Measurements from ENCODE around the gene TAS2R1.
"Not testable (repeated sequence)": the region's sequence is repeated elsewhere in the genome, so short reads cannot be mapped to it uniquely, and the experiment has no call there.

The TAS2R1 gene

DNA sequence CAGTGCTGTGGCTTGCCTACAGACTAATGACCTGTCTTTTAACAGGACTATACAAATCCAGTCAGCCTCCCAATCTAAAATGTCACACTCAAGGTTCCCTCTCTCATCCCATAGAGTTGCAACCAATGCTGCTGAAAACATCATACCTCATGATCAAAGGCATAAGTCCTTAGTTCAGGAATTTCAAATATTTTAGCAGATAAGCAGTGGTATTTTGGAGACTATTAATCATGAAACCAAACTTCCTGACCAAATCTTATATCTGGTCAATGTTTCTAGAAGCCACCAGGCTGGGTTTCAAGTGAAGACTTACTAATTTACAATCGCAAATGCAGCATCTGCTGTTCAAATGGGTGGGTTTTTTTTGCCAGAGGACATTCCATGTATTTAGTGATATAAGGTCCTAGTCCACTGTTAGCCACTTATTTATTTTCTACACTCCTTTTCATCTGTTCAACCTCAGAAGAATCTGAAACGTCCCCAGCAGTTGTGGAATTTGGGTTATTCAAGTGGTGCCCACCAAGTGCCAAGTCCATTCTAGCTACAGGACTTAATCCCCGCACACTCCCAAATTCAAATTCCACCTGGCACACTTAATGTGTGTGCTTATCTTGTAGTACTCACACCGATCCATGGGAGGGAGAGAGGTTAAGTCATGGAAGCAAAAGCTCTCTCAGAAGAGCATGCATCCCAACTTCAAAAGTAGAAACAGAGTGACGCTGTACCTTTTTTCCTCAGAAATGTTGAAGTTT is 5.8 kb downstream of the TAS2R1 start:
- in situ Hi-C loops (cut with MboI; ENCODE audit: low pct_unique_long_range_greater_than_20kb, low sequenced_read_pairs), result no loop called here
- DNase-seq, result no peak

DNA sequence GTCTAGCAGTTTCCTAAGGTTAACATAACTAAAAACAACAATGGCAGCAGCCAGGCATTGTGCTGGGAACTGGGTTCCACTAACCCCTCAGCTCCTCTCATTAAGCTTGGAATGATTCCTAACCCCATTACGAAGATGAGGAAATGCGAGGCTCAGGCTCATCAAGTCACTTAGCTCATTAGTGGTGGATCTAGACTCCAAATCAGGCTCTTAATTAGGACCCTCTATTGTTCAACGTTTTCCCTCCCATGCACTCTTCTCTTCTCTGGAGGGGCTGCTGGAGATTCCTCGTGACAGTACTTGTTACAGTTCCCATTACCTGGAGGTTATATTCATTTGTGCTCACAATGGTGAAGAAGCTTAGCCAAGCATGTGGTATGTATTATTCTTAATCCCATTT is 6.5 kb downstream of the TAS2R1 start:
- no peak for DNase-seq
- in situ Hi-C loops (cut with MboI; ENCODE audit: low pct_unique_long_range_greater_than_20kb, low sequenced_read_pairs), result no loop called here

DNA sequence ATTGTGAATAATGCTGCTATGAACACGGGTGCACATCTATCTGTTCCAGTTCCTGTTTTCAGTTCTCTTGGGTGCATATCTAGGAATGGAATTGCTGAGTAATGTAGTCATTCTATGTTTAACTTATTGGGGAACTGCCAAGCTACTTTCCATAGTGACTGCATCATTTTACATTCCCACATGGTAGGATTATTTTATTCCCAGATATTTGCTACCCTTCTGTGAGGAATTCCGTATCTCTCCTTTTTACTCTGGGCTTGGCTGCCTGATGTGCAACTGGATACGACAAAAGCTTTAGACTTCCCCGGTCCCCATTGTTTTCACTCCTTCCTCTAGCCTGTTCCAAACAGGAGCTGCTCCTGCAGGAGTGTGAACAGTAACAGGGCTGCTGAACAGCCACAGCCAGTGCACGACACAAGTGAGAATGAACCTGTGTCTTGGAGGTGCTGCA is 7.2 kb downstream of the TAS2R1 start:
- no peak for DNase-seq
- in situ Hi-C loops (cut with MboI; ENCODE audit: low pct_unique_long_range_greater_than_20kb, low sequenced_read_pairs), result no loop called here

DNA sequence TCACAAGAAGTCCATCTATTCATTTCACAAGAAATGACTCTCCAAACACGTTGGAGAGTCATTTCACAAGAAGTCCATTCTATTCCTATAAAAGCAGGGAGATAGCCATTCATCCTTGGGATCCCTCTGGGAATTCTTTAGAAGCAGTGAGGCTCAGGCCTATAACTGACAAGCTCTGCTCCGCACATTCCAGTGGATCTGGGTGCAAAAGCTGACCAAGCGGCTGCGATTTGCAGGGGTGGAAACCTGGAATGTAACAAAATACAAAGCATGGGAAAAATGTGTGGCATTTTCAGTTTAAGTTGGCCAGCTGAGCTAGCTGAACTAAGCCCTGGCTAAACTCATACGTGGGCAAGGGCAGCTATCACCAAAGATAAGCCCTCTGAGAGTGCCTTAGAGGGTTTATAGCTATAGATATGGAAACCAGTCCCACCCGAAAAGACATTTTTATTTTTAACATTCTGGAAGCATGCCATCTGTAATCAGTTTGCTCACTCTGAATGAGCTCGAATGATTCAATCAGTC is 8.7 kb downstream of the TAS2R1 start:
- no peak for DNase-seq
- in situ Hi-C loops (cut with MboI; ENCODE audit: low pct_unique_long_range_greater_than_20kb, low sequenced_read_pairs), result no loop called here

DNA sequence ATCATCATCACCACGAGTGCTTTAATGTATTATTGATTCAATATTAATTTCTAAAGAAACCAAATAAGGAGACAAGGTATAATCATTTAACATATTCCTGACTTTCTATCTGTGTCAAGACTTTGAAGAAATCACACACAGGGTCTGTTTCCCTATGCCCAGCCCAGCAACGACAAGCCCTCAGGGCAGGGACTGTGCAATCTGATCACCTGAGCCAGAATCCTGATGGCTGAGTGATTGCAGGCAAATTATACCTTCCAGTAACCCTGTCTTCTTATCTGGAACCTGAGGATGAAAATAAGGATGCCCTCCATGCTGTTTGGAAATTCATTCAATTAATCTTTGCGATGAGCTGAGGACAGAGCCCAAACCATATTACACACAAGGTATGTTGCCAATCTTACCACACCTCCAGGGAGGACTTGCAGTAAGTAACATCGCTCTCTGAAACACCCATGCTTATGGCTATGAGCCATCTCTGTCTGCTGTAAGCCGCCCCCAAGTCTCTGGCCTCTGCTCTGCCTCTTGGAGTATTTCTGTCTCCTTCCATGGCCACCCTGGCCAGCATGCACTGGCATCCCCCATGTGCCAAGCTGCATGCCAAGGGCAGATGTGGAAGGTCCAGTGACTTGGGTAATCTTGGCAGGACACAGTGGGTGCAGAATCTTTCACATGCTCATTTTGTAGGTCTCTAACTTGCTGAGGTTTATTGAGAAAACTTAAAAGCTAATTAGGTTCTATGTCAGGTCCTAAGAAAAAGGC is 10.6 kb downstream of the TAS2R1 start:
- DNase-seq, result no peak
- in situ Hi-C loops (cut with MboI; ENCODE audit: low pct_unique_long_range_greater_than_20kb, low sequenced_read_pairs), result no loop called here

DNA sequence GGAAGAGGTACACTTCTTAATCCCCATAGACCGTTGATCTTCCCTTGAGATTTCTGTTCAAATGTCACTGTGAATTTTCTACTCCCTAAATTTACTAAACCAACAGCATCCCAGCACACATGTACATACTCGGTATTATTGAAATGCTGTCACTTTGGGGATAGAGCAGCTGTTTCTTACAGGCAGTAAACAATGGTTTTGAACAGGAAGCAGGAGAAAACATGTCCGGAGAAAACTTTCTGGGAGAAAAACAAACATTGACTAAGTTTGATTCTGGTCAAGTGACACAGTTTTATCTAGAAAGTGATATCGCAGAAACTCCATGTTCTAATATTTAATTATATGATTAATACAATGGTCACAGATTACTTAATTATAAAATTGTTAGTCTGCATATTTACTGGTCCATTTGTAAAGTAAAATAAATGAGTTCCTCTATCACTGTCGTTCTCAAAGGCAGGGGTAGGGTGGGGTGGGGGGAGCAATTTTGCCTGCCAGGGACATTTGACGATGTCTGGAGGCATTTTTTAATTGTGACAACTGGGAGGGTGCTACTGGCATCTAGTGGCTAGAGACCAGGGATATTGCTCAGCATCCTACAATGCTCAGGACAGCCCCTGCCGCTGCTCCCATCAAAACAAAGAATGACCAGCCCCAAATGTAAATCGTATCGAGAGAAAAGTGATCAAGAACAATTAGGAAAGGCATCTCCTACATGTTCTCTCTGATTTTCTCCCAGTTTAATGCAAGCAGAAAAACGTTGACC is 12.2 kb downstream of the TAS2R1 start:
- in situ Hi-C loops (cut with MboI; ENCODE audit: low pct_unique_long_range_greater_than_20kb, low sequenced_read_pairs), result no loop called here
- no peak for DNase-seq

DNA sequence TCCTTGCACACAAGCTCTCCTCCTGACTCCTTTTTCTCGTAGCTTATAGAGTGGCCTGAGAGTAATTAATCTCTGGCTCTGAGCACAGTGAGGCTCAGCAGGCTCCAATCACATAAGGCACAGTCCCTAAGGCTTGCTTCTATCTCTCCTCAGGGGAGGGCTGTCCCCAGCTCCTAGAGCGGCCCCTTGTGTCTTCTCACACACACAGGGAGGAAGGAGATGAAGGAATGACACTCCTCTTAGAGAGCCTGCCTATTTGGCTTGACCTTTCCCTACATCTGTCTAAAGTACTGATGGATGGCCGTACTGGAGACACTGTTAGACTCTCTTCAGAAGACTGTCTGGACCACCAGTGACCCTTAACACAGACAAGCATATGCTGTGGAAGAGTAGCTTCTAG is 12.9 kb downstream of the TAS2R1 start:
- in situ Hi-C loops (cut with MboI; ENCODE audit: low pct_unique_long_range_greater_than_20kb, low sequenced_read_pairs), result no loop called here
- no peak for DNase-seq

DNA sequence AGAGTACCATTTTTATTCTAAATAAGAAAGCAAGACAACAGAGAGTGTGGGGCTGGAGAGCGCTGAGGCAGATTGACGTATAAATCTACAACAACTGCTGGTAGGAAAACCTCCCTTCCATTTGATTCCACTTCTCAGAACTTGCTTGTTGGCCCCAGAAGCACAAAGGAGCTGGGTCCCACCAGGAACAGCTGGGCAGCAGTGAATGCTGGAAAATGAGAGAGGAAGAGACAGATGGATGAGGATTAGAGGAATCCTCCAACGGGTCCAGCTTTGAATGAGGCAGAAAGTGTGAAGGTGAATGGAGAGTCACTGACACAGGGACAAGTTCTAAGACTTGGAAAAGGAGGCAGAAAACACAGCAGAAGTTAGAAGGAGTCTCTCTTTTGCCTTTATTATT is 14.8 kb downstream of the TAS2R1 start:
- in situ Hi-C loops (cut with MboI; ENCODE audit: low pct_unique_long_range_greater_than_20kb, low sequenced_read_pairs), result no loop called here

DNA sequence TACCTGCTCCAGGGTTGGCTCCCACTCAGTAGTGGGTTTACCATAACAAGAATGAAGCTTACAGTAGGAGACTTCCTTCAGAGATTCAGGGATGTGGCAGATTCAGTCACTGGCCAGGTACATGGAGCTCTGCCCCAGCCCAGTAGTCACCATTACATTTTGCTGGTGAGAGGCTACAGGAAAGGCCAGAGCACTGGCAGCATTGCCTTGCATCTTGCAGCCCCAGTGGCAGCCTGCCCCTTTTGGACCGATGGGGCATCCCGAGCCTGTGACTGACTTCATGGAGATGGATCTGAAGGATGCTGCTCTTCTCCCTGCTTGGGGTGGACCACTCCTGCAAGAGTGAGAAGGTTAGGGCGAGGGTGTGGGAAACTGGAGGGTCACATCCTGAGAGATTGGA is 16.8 kb downstream of the TAS2R1 start:
- in situ Hi-C loops (cut with MboI; ENCODE audit: low pct_unique_long_range_greater_than_20kb, low sequenced_read_pairs), result no loop called here

More for the DNA sequence above, 14.8 kb downstream of the TAS2R1 start:
- DNase-seq, result no peak

DNA sequence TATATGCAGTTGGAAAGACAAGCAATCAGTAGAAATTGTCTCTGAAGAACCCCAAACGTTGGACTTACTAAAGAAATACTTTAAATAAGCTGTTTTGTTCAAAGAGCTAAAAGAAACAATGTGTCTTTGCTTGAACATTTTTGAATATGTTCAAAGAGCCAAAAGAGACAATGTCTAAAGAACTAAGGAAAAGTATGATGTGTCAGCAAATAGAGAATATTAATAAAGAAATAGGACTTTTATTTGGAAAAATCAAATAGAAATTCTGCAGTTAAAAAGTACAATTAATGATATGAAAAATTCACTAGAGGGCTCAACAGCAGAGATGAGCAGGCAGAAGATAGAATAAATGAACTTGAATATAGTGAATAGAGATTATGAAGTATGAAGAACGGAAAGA is 19.2 kb downstream of the TAS2R1 start:
- in situ Hi-C loops (cut with MboI; ENCODE audit: low pct_unique_long_range_greater_than_20kb, low sequenced_read_pairs), result no loop called here
- no peak for DNase-seq

More for the DNA sequence above, 16.8 kb downstream of the TAS2R1 start:
- no peak for DNase-seq

DNA sequence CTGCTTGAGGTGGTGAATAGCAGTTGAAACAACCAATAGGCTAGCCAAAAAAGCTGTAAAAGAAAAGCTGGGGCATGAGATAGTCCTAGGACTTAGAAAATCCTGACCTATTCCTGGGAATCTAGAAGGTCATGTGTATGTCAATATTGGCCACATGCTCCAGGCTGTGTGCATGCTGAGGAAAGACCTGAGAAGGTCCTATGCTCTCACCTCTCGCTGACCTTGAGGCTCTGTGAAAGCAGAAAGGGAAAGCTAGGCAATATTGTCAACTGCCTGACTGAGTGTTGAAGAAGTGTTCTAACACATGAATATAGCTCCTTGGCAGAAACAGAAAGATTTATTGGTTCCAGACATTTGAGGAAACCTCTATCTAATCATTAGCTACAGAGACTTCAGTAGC is 19.8 kb downstream of the TAS2R1 start:
- DNase-seq, result no peak
- in situ Hi-C loops (cut with MboI; ENCODE audit: low pct_unique_long_range_greater_than_20kb, low sequenced_read_pairs), result no loop called here

DNA sequence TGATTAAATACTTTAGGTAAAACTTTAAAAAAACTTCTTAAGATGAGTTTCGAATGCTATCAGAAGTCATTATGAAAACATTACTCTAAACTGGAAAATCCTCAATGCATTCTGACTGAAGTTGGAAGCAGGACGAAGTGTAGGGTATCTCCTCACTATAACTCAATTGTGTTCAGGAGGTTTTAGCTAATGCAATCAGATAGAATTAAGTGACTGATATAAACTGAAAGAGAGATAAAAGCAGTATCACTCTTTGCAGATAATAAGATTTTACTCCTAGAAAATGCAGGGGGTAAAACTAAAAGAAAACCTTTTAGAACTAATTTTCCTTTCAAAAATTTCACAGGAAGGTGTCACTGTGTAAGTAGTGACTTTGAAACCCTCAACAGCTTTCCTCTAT is 22.1 kb downstream of the TAS2R1 start:
- DNase-seq, result no peak
- in situ Hi-C loops (cut with MboI; ENCODE audit: low pct_unique_long_range_greater_than_20kb, low sequenced_read_pairs), result no loop called here

DNA sequence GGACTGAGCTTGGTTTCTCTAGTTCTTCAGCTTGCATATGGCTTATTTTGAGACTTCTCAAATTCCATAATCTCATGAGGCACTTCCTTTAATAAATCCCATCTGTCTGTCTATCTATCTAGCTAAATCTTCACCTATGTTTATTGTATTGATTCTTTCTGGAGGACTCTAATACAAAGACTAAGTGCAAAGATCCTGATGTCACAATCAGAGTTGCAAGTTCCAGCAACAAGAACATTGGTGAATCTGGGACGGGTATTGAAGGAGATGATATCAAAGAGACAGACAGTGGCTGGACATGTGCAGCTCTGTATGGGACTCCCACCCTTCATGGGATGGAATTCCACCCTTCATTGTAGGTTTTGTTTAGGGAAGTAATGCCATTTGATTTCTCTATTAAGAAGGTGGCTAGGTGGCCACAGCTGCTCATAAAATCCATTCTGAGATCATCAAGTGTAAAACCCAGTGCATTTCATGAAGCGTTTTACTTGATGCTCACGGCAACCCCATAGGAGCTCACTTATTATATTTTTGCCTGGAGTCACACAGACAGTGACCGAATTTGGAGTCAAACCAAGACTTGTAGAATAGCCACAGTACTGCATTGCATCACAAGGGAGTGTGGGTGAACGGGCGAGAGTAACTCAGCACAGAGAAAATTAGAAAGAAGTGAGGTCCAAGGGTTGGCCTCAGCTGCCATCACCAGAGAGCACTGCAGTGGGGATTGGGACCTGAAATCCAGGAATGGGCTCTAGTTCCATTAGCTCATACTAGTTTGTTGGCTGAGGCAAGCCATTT is 24.9 kb downstream of the TAS2R1 start:
- DNase-seq, result no peak
- in situ Hi-C loops (cut with MboI; ENCODE audit: low pct_unique_long_range_greater_than_20kb, low sequenced_read_pairs), result no loop called here

DNA sequence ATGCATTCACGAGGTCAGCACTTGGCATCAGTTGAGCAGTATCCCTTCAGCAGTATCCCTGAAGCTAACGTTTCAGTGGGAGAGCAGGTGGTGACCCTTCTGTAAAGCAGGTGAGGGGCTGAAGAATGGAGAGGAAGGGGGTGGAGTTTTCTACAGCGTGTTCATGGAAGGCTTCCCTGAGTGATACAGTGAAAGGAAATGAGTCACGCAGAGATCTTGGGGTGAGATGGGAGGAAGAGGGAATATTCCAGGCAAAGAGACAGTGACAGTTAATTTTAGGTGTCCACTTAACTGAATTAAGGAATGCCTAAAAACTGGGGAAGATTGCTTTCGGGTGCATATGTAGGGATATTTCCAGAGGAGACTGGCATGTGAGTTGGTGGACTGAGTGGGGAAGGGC is 25.7 kb downstream of the TAS2R1 start:
- DNase-seq, result no peak
- in situ Hi-C loops (cut with MboI; ENCODE audit: low pct_unique_long_range_greater_than_20kb, low sequenced_read_pairs), result no loop called here

DNA sequence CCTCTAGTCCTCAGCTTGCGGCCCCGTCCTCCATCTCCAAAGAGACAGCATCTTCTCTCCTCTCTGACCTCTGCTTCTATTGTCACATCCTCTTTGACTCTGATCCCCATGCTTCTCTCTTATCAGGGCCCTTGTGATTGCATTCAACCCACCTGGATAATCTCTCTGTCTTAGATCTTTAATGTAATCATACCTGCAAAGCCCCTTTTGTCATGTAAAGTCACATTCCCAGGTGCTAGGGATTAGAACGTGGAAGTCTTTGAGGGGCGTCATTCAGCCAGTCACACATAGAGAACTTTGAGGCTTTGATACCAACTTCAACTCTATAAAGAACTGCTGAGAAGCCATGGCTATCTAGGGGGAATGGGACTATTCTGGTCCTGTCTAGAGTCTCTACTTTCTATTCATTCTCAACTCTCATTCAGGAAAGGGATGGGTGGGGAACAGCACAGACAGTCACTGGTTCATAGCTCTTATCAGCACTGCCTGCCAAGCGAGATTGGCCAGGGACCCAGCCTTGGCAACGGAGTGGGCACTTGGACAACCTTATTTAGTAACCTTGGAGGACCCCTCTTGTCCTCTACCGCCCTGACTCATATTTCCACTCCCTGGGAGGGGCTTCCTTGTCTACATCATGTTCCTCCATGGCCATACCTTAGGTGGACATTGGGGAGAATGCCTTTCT is 29.0 kb downstream of the TAS2R1 start:
- in situ Hi-C loops (cut with MboI; ENCODE audit: low pct_unique_long_range_greater_than_20kb, low sequenced_read_pairs), result no loop called here
- no peak for DNase-seq

DNA sequence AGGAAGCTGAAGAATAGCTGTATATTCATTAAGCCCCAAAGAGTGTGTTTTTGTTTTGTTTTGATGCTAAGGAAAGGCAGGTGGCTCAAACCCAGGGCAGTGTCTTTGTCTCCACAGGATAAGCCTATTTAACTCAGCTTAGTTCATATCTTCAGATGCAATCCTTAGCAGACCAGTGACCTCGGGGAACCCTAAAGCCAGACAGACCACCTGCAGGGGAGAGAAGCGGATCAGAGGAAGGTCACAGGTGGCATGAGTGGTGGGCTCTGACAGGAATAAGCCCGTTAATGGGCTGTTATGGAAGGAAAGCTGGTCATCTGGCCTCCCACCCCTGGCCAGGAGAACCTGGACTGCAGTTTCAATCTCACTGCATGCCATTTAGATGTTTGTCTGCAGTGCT is 30.8 kb downstream of the TAS2R1 start:
- no peak for DNase-seq
- in situ Hi-C loops (cut with MboI; ENCODE audit: low pct_unique_long_range_greater_than_20kb, low sequenced_read_pairs), result no loop called here

DNA sequence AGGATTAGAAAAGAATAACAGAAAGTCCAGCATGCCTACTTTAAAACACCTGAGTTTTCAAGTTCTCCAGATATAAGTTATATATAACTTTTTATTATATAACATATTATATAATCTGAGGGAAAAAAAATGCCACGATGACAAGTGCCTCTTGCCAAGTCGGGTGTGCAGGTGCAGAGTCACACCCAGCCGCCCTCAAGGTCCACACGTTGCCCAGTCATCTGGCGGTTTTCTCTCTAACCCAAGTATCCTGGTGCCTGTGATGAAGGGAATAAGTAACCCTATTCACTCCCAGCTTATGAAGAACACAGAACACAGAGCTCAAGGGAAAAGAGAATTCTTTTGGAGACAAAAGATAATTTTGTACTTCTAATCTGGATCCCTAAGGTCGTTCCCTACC is 31.8 kb downstream of the TAS2R1 start:
- in situ Hi-C loops (cut with MboI; ENCODE audit: low pct_unique_long_range_greater_than_20kb, low sequenced_read_pairs); DNase-seq: not testable (repeated sequence)

DNA sequence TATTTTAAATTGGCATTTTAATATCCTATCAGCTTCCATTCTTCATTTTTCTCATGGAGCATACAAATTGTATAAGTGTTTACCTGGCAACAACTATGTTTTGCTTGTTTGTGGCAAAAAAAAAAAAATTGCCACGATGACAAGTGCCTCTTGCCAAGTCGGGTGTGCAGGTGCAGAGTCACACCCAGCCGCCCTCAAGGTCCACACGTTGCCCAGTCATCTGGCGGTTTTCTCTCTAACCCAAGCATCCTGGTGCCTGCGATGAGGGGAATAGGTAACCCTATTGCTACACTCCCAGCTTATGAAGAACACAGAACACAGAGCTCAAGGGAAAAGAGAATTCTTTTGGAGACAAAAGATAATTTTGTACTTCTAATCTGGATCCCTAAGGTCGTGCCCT is 32.8 kb downstream of the TAS2R1 start:
- DNase-seq; in situ Hi-C loops (cut with MboI; ENCODE audit: low pct_unique_long_range_greater_than_20kb, low sequenced_read_pairs): not testable (repeated sequence)
